ENCODE data around the gene PSD4.

- TF ChIP-seq POLR2A (IDR thresholded peaks at IDR 0.05) (no peak), POLR2AphosphoS5 (IDR thresholded peaks at IDR 0.05; ENCODE audit: insufficient read depth in 1 of 2, low read depth in 1 of 2) (no peak)
- TF ChIP-seq, protein P1, sequence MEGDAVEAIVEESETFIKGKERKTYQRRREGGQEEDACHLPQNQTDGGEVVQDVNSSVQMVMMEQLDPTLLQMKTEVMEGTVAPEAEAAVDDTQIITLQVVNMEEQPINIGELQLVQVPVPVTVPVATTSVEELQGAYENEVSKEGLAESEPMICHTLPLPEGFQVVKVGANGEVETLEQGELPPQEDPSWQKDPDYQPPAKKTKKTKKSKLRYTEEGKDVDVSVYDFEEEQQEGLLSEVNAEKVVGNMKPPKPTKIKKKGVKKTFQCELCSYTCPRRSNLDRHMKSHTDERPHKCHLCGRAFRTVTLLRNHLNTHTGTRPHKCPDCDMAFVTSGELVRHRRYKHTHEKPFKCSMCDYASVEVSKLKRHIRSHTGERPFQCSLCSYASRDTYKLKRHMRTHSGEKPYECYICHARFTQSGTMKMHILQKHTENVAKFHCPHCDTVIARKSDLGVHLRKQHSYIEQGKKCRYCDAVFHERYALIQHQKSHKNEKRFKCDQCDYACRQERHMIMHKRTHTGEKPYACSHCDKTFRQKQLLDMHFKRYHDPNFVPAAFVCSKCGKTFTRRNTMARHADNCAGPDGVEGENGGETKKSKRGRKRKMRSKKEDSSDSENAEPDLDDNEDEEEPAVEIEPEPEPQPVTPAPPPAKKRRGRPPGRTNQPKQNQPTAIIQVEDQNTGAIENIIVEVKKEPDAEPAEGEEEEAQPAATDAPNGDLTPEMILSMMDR (IDR thresholded peaks at IDR 0.05), result no peak
Measured at GRCh38 chr2:113245276-113245711, 71.5 kb downstream of the PSD4 start.

All from vagina (tissue), 2 donors.